OCI-LY1 (cell line): ENCODE data around the gene FXYD3.

Experiments
- H2AFZ ChIP-seq: fragments of 200-600 bp; sonication (generic), shearing (Covaris generic); 2 replicates; pipeline ENCODE4 v1.6.0; 2014; ENCODE audit warnings: antibody characterized with exemption, mild to moderate bottlenecking, low read length
- H3F3A ChIP-seq: fragments of 200-600 bp; sonication (generic), shearing (Covaris generic); 2 replicates; pipeline ENCODE4 v1.6.0; 2014; ENCODE audit warnings: mild to moderate bottlenecking, antibody characterized with exemption, low read length, moderate library complexity; ENCODE audit not compliant: insufficient read depth
- H3K27ac ChIP-seq: fragments of 200-600 bp; sonication (generic); 2 replicates; pipeline ENCODE4 v1.5.1; 2014; ENCODE audit warnings: low read length, mixed run types, mild to moderate bottlenecking, low read depth; ENCODE audit not compliant: poor library complexity, severe bottlenecking
- H3K27me3 ChIP-seq: fragments of 200-600 bp; sonication (generic); 2 replicates; pipeline ENCODE4 v1.6.0; 2014; ENCODE audit warnings: antibody characterized with exemption, mild to moderate bottlenecking, low read length, moderate library complexity; ENCODE audit not compliant: insufficient read depth
- H3K36me3 ChIP-seq: fragments of 200-600 bp; sonication (generic); 2 replicates; pipeline ENCODE4 v1.6.1; 2014; ENCODE audit warnings: mild to moderate bottlenecking, antibody characterized with exemption, low read length, moderate library complexity, mixed read lengths; ENCODE audit not compliant: insufficient read depth
- H3K4me1 ChIP-seq: fragments of 200-600 bp; sonication (generic); 2 replicates; pipeline ENCODE4 v1.5.1; 2014; ENCODE audit warnings: mild to moderate bottlenecking, low read length, moderate library complexity; ENCODE audit not compliant: insufficient read depth, severe bottlenecking
- H3K4me2 ChIP-seq: fragments of 200-600 bp; sonication (generic), shearing (Covaris generic); 2 replicates; pipeline ENCODE4 v1.6.1; 2014; ENCODE audit warnings: low read length
- H3K4me3 ChIP-seq: fragments of 200-600 bp; sonication (generic); 2 replicates; pipeline ENCODE4 v1.5.1; 2014; ENCODE audit warnings: low read length, low read depth, mild to moderate bottlenecking, mixed read lengths; ENCODE audit not compliant: poor library complexity, severe bottlenecking
- H3K79me2 ChIP-seq: fragments of 200-600 bp; shearing (Covaris generic); 2 replicates; pipeline ENCODE4 v1.6.1; 2016; ENCODE audit warnings: mixed run types, low read length, mixed read lengths; ENCODE audit not compliant: insufficient read depth
- H3K9ac ChIP-seq: fragments of 200-600 bp; sonication (generic), shearing (Covaris generic); 2 replicates; pipeline ENCODE4 v1.6.1; 2014; ENCODE audit warnings: mild to moderate bottlenecking, low read length, mixed read lengths
- H3K9me2 ChIP-seq: fragments of 200-600 bp; sonication (generic), shearing (Covaris generic); 2 replicates; pipeline ENCODE4 v1.6.1; 2014; ENCODE audit warnings: low read depth, mild to moderate bottlenecking, low read length, mixed read lengths
- H3K9me3 ChIP-seq: fragments of 200-600 bp; shearing (Covaris generic); 2 replicates; pipeline ENCODE4 v1.6.1; 2014; ENCODE audit warnings: low read length, mixed read lengths
- H4K20me1 ChIP-seq: fragments of 200-600 bp; sonication (generic), shearing (Covaris generic); 2 replicates; pipeline ENCODE4 v1.6.0; 2016; ENCODE audit warnings: mild to moderate bottlenecking, low read length; ENCODE audit not compliant: insufficient read depth
- CTCF ChIP-seq: fragments of 200-600 bp; sonication (generic), shearing (Covaris generic); IDR thresholded peaks from 2 replicates; pipeline ENCODE4 v1.5.1; 2017; ENCODE audit warnings: mild to moderate bottlenecking, antibody characterized with exemption, low read length, moderate library complexity, mixed read lengths
- EZH2 ChIP-seq: fragments of 200-600 bp; sonication (generic), shearing (Covaris generic); IDR thresholded peaks from 2 replicates; pipeline ENCODE4 v1.8.0; 2017; ENCODE audit warnings: borderline replicate concordance, mixed run types, mild to moderate bottlenecking, antibody characterized with exemption, low read length, moderate library complexity, mixed read lengths

The FXYD3 gene

GRCh38 chr19:35140962-35141836, 25.6 kb downstream of the FXYD3 start:
- Histone ChIP-seq H3K4me1 (peaks cover 15% of the 10 kb centered on the region), H3K9me3 (no peaks in the 10 kb centered on the region), H3K9me2 (no peaks in the 10 kb centered on the region), H3K4me3 (peak overlapping the region; percentile 44), H3K36me3 (no peaks in the 10 kb centered on the region), H3F3A (no peaks in the 10 kb centered on the region; the same call in 1 of the 2 replicates), H3K9ac (peak overlapping the region; percentile 28; the same call in 1 of the 2 replicates), H3K79me2 (no peaks in the 10 kb centered on the region), H2AFZ (no peak overlapping the region), H3K27ac (peak overlapping the region; percentile 37), H4K20me1 (no peaks in the 10 kb centered on the region), H3K4me2 (peak overlapping the region; percentile 62), H3K27me3 (no peaks in the 10 kb centered on the region)
- peak; percentile 61 for TF ChIP-seq CTCF
- TF ChIP-seq EZH2: no peak

- Histone ChIP-seq H3K4me1 (peaks cover 15% of the 10 kb centered on the region), H3K4me3 (peak overlapping the region; percentile 44), H2AFZ (no peak overlapping the region)
These were observed 26.4 kb downstream of the FXYD3 start for GRCh38 chr19:35141837-35142605.

More at GRCh38 chr19:35141837-35142605, 26.4 kb downstream of the FXYD3 start:
- Histone ChIP-seq H3K27ac (peak overlapping the region; percentile 37), H3K9me3 (no peaks in the 10 kb centered on the region), H3K36me3 (no peaks in the 10 kb centered on the region), H3K9ac (peak overlapping the region; percentile 28; the same call in 1 of the 2 replicates), H3K79me2 (no peaks in the 10 kb centered on the region), H3F3A (no peaks in the 10 kb centered on the region; the same call in 1 of the 2 replicates), H4K20me1 (no peaks in the 10 kb centered on the region), H3K27me3 (no peaks in the 10 kb centered on the region), H3K4me2 (peak overlapping the region; percentile 62), H3K9me2 (no peaks in the 10 kb centered on the region)
- TF ChIP-seq EZH2 (no peak), CTCF (no peak)
